ENCODE data around the gene OGT.
"Not testable (repeated sequence)": the region's sequence is repeated elsewhere in the genome, so short reads cannot be mapped to it uniquely, and the experiment has no call there.

The OGT gene

GRCh38 chrX:71532753-71533425 is at the start of gene OGT:
OGT (plus strand) TSS chrX:71533104; CDS start chrX:71533300, 196 bp downstream.
- DNase-seq: peak; percentile 97

GRCh38 chrX:71487814-71488213 is 45.1 kb upstream of the OGT start:
- DNase-seq: no peak

GRCh38 chrX:71489540-71489939 is 43.4 kb upstream of the OGT start:
- no peak for DNase-seq

GRCh38 chrX:71492231-71493065 is 40.5 kb upstream of the OGT start:
- DNase-seq: peak; percentile 76

- DNase-seq: no peak
These were observed 39.7 kb upstream of the OGT start for GRCh38 chrX:71493111-71493613.

- DNase-seq: not testable (repeated sequence)
These were observed 36.9 kb upstream of the OGT start for GRCh38 chrX:71495979-71496378.

GRCh38 chrX:71496476-71496875 is 36.4 kb upstream of the OGT start:
- no peak for DNase-seq

- not testable (repeated sequence) for DNase-seq
These were observed 30.8 kb upstream of the OGT start for GRCh38 chrX:71502080-71502479.

- no peak for DNase-seq
These were observed 28.6 kb upstream of the OGT start for GRCh38 chrX:71504346-71504745.

GRCh38 chrX:71509289-71509688 is 23.6 kb upstream of the OGT start:
- DNase-seq: no peak

- DNase-seq: no peak
These were observed 22.7 kb upstream of the OGT start for GRCh38 chrX:71510161-71510560.

GRCh38 chrX:71513731-71514130 is 19.2 kb upstream of the OGT start:
- DNase-seq: not testable (repeated sequence)

GRCh38 chrX:71514367-71515037 is 18.4 kb upstream of the OGT start:
- no peak for DNase-seq

- DNase-seq: no peak
These were observed 17.9 kb upstream of the OGT start for GRCh38 chrX:71515038-71515396.

- DNase-seq: no peak
These were observed 7.6 kb upstream of the OGT start for GRCh38 chrX:71525316-71525715.

GRCh38 chrX:71532078-71532752 is 689 bp upstream of the OGT start:
- DNase-seq: peak; percentile 83

GRCh38 chrX:71533516-71533850 is 579 bp downstream of the OGT start:
- no peak for DNase-seq

- peak; percentile 85 for DNase-seq
These were observed 1.1 kb downstream of the OGT start for GRCh38 chrX:71533851-71534561.

GRCh38 chrX:71534773-71535544 is 2.1 kb downstream of the OGT start:
- no peak for DNase-seq

GRCh38 chrX:71536285-71536684 is 3.4 kb downstream of the OGT start:
- peak; percentile 75 for DNase-seq

- DNase-seq: no peak
These were observed 4.8 kb downstream of the OGT start for GRCh38 chrX:71537743-71538142.

- DNase-seq: no peak
These were observed 7.9 kb downstream of the OGT start for GRCh38 chrX:71540801-71541200.
